Karpas-422 (cell line): ENCODE data around the gene SIX1. TPM values are rescaled to one million over a fixed set of nuclear protein-coding genes. Genes with fewer than 3 reads are reported as not detected.

Source experiments
- DNase-seq: peaks from one replicate; pipeline ENCODE4 v3.0.0-alpha.2; 2015
- H2AFZ ChIP-seq: fragments of 200-600 bp; sonication (generic); 2 replicates; pipeline ENCODE4 v1.6.1; 2014; ENCODE audit warnings: antibody characterized with exemption, low read length, mixed read lengths
- H3K27ac ChIP-seq: fragments of 200-600 bp; sonication (generic); 2 replicates; pipeline ENCODE4 v1.5.1; 2014; ENCODE audit warnings: mild to moderate bottlenecking, low read length, moderate library complexity
- H3K27me3 ChIP-seq: fragments of 200-600 bp; sonication (generic); 2 replicates; pipeline ENCODE4 v1.6.1; 2014; ENCODE audit warnings: low read length, mixed read lengths
- H3K36me3 ChIP-seq: fragments of 200-600 bp; sonication (generic); 2 replicates; pipeline ENCODE4 v1.6.1; 2014; ENCODE audit warnings: low read length, mixed read lengths; ENCODE audit not compliant: insufficient read depth
- H3K4me1 ChIP-seq: fragments of 200-600 bp; sonication (generic); 2 replicates; pipeline ENCODE4 v1.6.1; 2014; ENCODE audit warnings: mild to moderate bottlenecking, low read length, mixed read lengths
- H3K4me2 ChIP-seq: fragments of 200-600 bp; sonication (generic); 2 replicates; pipeline ENCODE4 v1.6.1; 2014; ENCODE audit warnings: low read length, low read depth, mild to moderate bottlenecking; ENCODE audit not compliant: poor library complexity, severe bottlenecking
- H3K4me3 ChIP-seq: fragments of 200-600 bp; sonication (generic); 2 replicates; pipeline ENCODE4 v1.5.1; 2014; ENCODE audit warnings: mild to moderate bottlenecking, antibody characterized with exemption, low read length, mixed read lengths
- H3K79me2 ChIP-seq: fragments of 200-600 bp; sonication (generic); 2 replicates; pipeline ENCODE4 v1.6.1; 2014; ENCODE audit warnings: mild to moderate bottlenecking, low read length, mixed read lengths
- H3K9ac ChIP-seq: fragments of 200-600 bp; sonication (generic); 2 replicates; pipeline ENCODE4 v1.6.0; 2014; ENCODE audit warnings: low read length
- H3K9me2 ChIP-seq: fragments of 200-600 bp; sonication (generic), shearing (Covaris generic); replicated peaks from 2 replicates; pipeline ENCODE4 v1.6.0; 2014; ENCODE audit warnings: mild to moderate bottlenecking, low read length, moderate library complexity; ENCODE audit not compliant: insufficient read depth
- H3K9me3 ChIP-seq: fragments of 300-700, 200-600 bp; sonication (generic); 2 replicates; pipeline ENCODE4 v1.6.1; 2014; ENCODE audit warnings: low read length, mixed read lengths
- H4K20me1 ChIP-seq: fragments of 200-600 bp; sonication (generic); 2 replicates; pipeline ENCODE4 v1.6.1; 2014; ENCODE audit warnings: mild to moderate bottlenecking, antibody characterized with exemption, low read length, low read depth; ENCODE audit not compliant: insufficient read depth
- total RNA-seq: library from RNA; depleted of rRNA; stranded (reverse); fragments of >200 nt; shearing (Covaris generic); gene quantifications from 2 replicates; pipeline ENCODE4 v1.2.3, GENCODE V29; 2014; ENCODE audit warnings: low replicate concordance

The SIX1 gene
- total RNA-seq, 1 experiment from 2014 or later: 0.56 TPM

GRCh38 chr14:60658211-60658690 lies 9.0 kb upstream of the SIX1 start:
- Histone ChIP-seq H3K4me3 (peak overlapping the region; percentile 67), H3K4me2 (peak overlapping the region; percentile 81), H3K4me1 (peaks cover 44% of the 10 kb centered on the region), H4K20me1 (no peaks in the 10 kb centered on the region), H3K27ac (no peak overlapping the region), H3K9me2 (no peaks in the 10 kb centered on the region), H3K79me2 (no peaks in the 10 kb centered on the region), H3K9me3 (no peaks in the 10 kb centered on the region), H3K9ac (peak overlapping the region; percentile 73), H3K36me3 (no peaks in the 10 kb centered on the region), H3K27me3 (no peaks in the 10 kb centered on the region), H2AFZ (no peak overlapping the region; the same call in 1 of the 2 replicates)
- peak; percentile 60 for DNase-seq

GRCh38 chr14:60657456-60658210 lies 8.4 kb upstream of the SIX1 start:
- H3K4me3 ChIP-seq: peak overlapping the region; percentile 67
- H3K27me3 ChIP-seq: no peaks in the 10 kb centered on the region
- no peaks in the 10 kb centered on the region for H3K9me2 ChIP-seq
- no peaks in the 10 kb centered on the region for H3K79me2 ChIP-seq
- H2AFZ ChIP-seq: peak overlapping the region; percentile 69
- peak; percentile 79 for DNase-seq
- H3K27ac ChIP-seq: peak overlapping the region; percentile 66
- H4K20me1 ChIP-seq: no peaks in the 10 kb centered on the region
- no peaks in the 10 kb centered on the region for H3K9me3 ChIP-seq
- peaks cover 45% of the 10 kb centered on the region for H3K4me1 ChIP-seq
- H3K4me2 ChIP-seq: peak overlapping the region; percentile 81
- no peaks in the 10 kb centered on the region for H3K36me3 ChIP-seq
- H3K9ac ChIP-seq: peak overlapping the region; percentile 73

GRCh38 chr14:60656686-60657455 lies 7.6 kb upstream of the SIX1 start:
- no peaks in the 10 kb centered on the region for H3K27me3 ChIP-seq
- no peaks in the 10 kb centered on the region for H3K9me3 ChIP-seq
- H3K4me1 ChIP-seq: peaks cover 53% of the 10 kb centered on the region
- H3K9ac ChIP-seq: peak overlapping the region; percentile 73
- no peaks in the 10 kb centered on the region for H3K36me3 ChIP-seq
- peak overlapping the region; percentile 81 for H3K4me2 ChIP-seq
- H3K9me2 ChIP-seq: no peaks in the 10 kb centered on the region
- DNase-seq: peak; percentile 97
- H3K27ac ChIP-seq: peak overlapping the region; percentile 66
- peak overlapping the region; percentile 69 for H2AFZ ChIP-seq
- H4K20me1 ChIP-seq: no peaks in the 10 kb centered on the region
- H3K79me2 ChIP-seq: no peaks in the 10 kb centered on the region
- H3K4me3 ChIP-seq: peak overlapping the region; percentile 67

- H3K9ac ChIP-seq: peak overlapping the region; percentile 73
- H3K79me2 ChIP-seq: no peaks in the 10 kb centered on the region
- H3K4me1 ChIP-seq: peaks cover 54% of the 10 kb centered on the region
- H3K27ac ChIP-seq: peak overlapping the region; percentile 66
- peak overlapping the region; percentile 67 for H3K4me3 ChIP-seq
- peak overlapping the region; percentile 81 for H3K4me2 ChIP-seq
- DNase-seq: peak; percentile 70
- no peaks in the 10 kb centered on the region for H3K27me3 ChIP-seq
- no peaks in the 10 kb centered on the region for H3K9me2 ChIP-seq
- no peaks in the 10 kb centered on the region for H4K20me1 ChIP-seq
- H3K36me3 ChIP-seq: no peaks in the 10 kb centered on the region
- peak overlapping the region; percentile 69; the same call in 1 of the 2 replicates for H2AFZ ChIP-seq
- H3K9me3 ChIP-seq: no peaks in the 10 kb centered on the region
Measured at GRCh38 chr14:60655898-60656685, 6.8 kb upstream of the SIX1 start.

- Histone ChIP-seq H3K27me3 (no peaks in the 10 kb centered on the region), H3K4me3 (no peak overlapping the region), H3K9me2 (no peaks in the 10 kb centered on the region), H3K27ac (no peak overlapping the region), H3K4me1 (peaks cover 57% of the 10 kb centered on the region), H3K4me2 (no peak overlapping the region), H4K20me1 (no peaks in the 10 kb centered on the region), H3K9ac (no peak overlapping the region), H2AFZ (no peak overlapping the region), H3K9me3 (no peaks in the 10 kb centered on the region), H3K36me3 (no peaks in the 10 kb centered on the region), H3K79me2 (no peaks in the 10 kb centered on the region)
- DNase-seq: no peak
Measured at GRCh38 chr14:60655119-60655897, 6.0 kb upstream of the SIX1 start.

GRCh38 chr14:60654334-60654821 lies 5.1 kb upstream of the SIX1 start:
- no peak for DNase-seq
- no peak overlapping the region for H3K4me2 ChIP-seq
- no peaks in the 10 kb centered on the region for H4K20me1 ChIP-seq
- H3K27me3 ChIP-seq: no peaks in the 10 kb centered on the region
- H3K79me2 ChIP-seq: no peaks in the 10 kb centered on the region
- H3K9me2 ChIP-seq: no peaks in the 10 kb centered on the region
- H2AFZ ChIP-seq: no peak overlapping the region
- H3K9ac ChIP-seq: no peak overlapping the region
- no peak overlapping the region for H3K4me3 ChIP-seq
- H3K27ac ChIP-seq: no peak overlapping the region
- H3K4me1 ChIP-seq: peaks cover 54% of the 10 kb centered on the region
- H3K9me3 ChIP-seq: no peaks in the 10 kb centered on the region
- no peaks in the 10 kb centered on the region for H3K36me3 ChIP-seq

- Histone ChIP-seq H3K4me3 (no peak overlapping the region), H3K79me2 (no peaks in the 10 kb centered on the region), H2AFZ (no peak overlapping the region), H4K20me1 (no peaks in the 10 kb centered on the region), H3K27ac (no peak overlapping the region), H3K36me3 (no peaks in the 10 kb centered on the region), H3K9me2 (no peaks in the 10 kb centered on the region), H3K27me3 (no peaks in the 10 kb centered on the region), H3K9me3 (no peaks in the 10 kb centered on the region), H3K4me2 (no peak overlapping the region), H3K4me1 (peaks cover 47% of the 10 kb centered on the region), H3K9ac (no peak overlapping the region)
- DNase-seq: no peak
Measured at GRCh38 chr14:60653701-60654161, 4.5 kb upstream of the SIX1 start.
